Measurements from ENCODE around the gene RBBP9.
A peak's percentile ranks its signal among the peaks of the same experiment; 100 is the strongest.

RBBP9 gene

GRCh38 chr20:18488301-18488700 is 8.7 kb downstream of the RBBP9 start:
- no peak for DNase-seq (ENCODE audit: low read depth in 1 of 2, low spot score in 1 of 2)
- in situ Hi-C loops (cut with HindIII; ENCODE audit: low pct_unique_long_range_greater_than_20kb, low sequenced_read_pairs), result no loop called here
- TF ChIP-seq JUND (IDR thresholded peaks at IDR 0.05; ENCODE audit: low read depth), result no peak

- TF ChIP-seq JUND (IDR thresholded peaks at IDR 0.05; ENCODE audit: low read depth), result no peak
- in situ Hi-C loops (cut with HindIII; ENCODE audit: low pct_unique_long_range_greater_than_20kb, low sequenced_read_pairs), result no loop called here
Measured at GRCh38 chr20:18481596-18481995, 15.4 kb downstream of the RBBP9 start.

GRCh38 chr20:18477821-18478220 is 19.2 kb downstream of the RBBP9 start:
- TF ChIP-seq JUND (IDR thresholded peaks at IDR 0.05; ENCODE audit: low read depth), result no peak
- in situ Hi-C loops (cut with HindIII; ENCODE audit: low pct_unique_long_range_greater_than_20kb, low sequenced_read_pairs), result no loop called here

More at GRCh38 chr20:18481596-18481995, 15.4 kb downstream of the RBBP9 start:
- DNase-seq (ENCODE audit: low read depth in 1 of 2, low spot score in 1 of 2), result no peak

GRCh38 chr20:18477218-18477617 is 19.8 kb downstream of the RBBP9 start:
- TF ChIP-seq JUND (IDR thresholded peaks at IDR 0.05; ENCODE audit: low read depth), result no peak
- no peak for DNase-seq (ENCODE audit: low read depth in 1 of 2, low spot score in 1 of 2)
- in situ Hi-C loops (cut with HindIII; ENCODE audit: low pct_unique_long_range_greater_than_20kb, low sequenced_read_pairs), result no loop called here

More at GRCh38 chr20:18477821-18478220, 19.2 kb downstream of the RBBP9 start:
- no peak for DNase-seq (ENCODE audit: low read depth in 1 of 2, low spot score in 1 of 2)

- no peak for TF ChIP-seq JUND (IDR thresholded peaks at IDR 0.05; ENCODE audit: low read depth)
- in situ Hi-C loops (cut with HindIII; ENCODE audit: low pct_unique_long_range_greater_than_20kb, low sequenced_read_pairs), result no loop called here
- DNase-seq (ENCODE audit: low read depth in 1 of 2, low spot score in 1 of 2), result peak; percentile 94 to 97
Measured at GRCh38 chr20:18466894-18467730, 29.9 kb downstream of the RBBP9 start, which contains the start of the genes DZANK1 and POLR3F. Gene DZANK1, minus strand, starts transcription at chr20:18467030. Its CDS starts 1,672 bp downstream, at chr20:18465358. Gene POLR3F, plus strand, starts transcription at chr20:18467390. Its CDS starts 117 bp downstream, at chr20:18467507.

GRCh38 chr20:18466574-18466893 is 30.5 kb downstream of the RBBP9 start:
- in situ Hi-C loops (cut with HindIII; ENCODE audit: low pct_unique_long_range_greater_than_20kb, low sequenced_read_pairs), result no loop called here
- DNase-seq (ENCODE audit: low read depth in 1 of 2, low spot score in 1 of 2), result no peak
- TF ChIP-seq JUND (IDR thresholded peaks at IDR 0.05; ENCODE audit: low read depth), result no peak

GRCh38 chr20:18465536-18466200 is 31.4 kb downstream of the RBBP9 start:
- no peak for DNase-seq (ENCODE audit: low read depth in 1 of 2, low spot score in 1 of 2)

GRCh38 chr20:18456600-18456999 is 40.4 kb downstream of the RBBP9 start:
- no peak for DNase-seq (ENCODE audit: low read depth in 1 of 2, low spot score in 1 of 2)
- TF ChIP-seq JUND (IDR thresholded peaks at IDR 0.05; ENCODE audit: low read depth), result no peak
- in situ Hi-C loops (cut with HindIII; ENCODE audit: low pct_unique_long_range_greater_than_20kb, low sequenced_read_pairs), result no loop called here

More at GRCh38 chr20:18465536-18466200, 31.4 kb downstream of the RBBP9 start:
- in situ Hi-C loops (cut with HindIII; ENCODE audit: low pct_unique_long_range_greater_than_20kb, low sequenced_read_pairs), result no loop called here
- no peak for TF ChIP-seq JUND (IDR thresholded peaks at IDR 0.05; ENCODE audit: low read depth)

GRCh38 chr20:18443886-18444285 is 53.1 kb downstream of the RBBP9 start:
- no peak for TF ChIP-seq JUND (IDR thresholded peaks at IDR 0.05; ENCODE audit: low read depth)
- DNase-seq (ENCODE audit: low read depth in 1 of 2, low spot score in 1 of 2), result peak in 1 of 2 experiments; percentile 5
- in situ Hi-C loops (cut with HindIII; ENCODE audit: low pct_unique_long_range_greater_than_20kb, low sequenced_read_pairs), result no loop called here

- no peak for DNase-seq (ENCODE audit: low read depth in 1 of 2, low spot score in 1 of 2)
- no peak for TF ChIP-seq JUND (IDR thresholded peaks at IDR 0.05; ENCODE audit: low read depth)
- in situ Hi-C loops (cut with HindIII; ENCODE audit: low pct_unique_long_range_greater_than_20kb, low sequenced_read_pairs), result no loop called here
Measured at GRCh38 chr20:18440403-18440802, 56.6 kb downstream of the RBBP9 start.

GRCh38 chr20:18436847-18437246 is 60.2 kb downstream of the RBBP9 start:
- in situ Hi-C loops (cut with HindIII; ENCODE audit: low pct_unique_long_range_greater_than_20kb, low sequenced_read_pairs), result no loop called here
- DNase-seq (ENCODE audit: low read depth in 1 of 2, low spot score in 1 of 2), result no peak
- no peak for TF ChIP-seq JUND (IDR thresholded peaks at IDR 0.05; ENCODE audit: low read depth)

All from T47D (cell line).